Measurements from ENCODE around the gene FARS2.

DNA sequence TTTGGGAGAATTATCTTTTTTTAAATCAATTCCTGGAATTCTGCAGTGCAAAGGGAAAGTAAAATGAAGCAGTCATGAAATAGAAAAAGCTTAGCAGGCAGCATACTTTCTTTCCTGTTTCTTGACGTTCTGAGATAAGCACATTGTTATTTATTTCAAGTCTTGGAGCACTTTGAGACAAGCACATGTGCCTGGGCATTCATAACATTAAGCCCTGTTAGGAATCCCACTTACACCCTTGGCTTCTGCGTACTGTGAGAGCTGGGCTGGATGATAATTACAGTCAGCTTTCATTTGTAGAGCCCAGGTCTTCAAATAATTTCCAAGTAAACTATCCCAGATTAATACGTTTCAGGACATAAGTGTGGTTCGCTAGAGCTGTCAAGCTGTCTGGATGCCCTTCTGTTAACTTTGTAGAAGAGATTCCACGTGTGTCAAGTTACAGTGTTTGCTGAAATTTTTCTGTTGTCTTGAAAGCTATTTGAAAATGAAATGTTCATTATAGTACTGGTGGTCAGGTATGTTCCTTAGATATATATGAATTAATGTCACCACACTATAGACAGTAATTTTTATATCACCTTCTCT, 8.9 kb downstream of the FARS2 start:
- TF ChIP-seq, protein P1, sequence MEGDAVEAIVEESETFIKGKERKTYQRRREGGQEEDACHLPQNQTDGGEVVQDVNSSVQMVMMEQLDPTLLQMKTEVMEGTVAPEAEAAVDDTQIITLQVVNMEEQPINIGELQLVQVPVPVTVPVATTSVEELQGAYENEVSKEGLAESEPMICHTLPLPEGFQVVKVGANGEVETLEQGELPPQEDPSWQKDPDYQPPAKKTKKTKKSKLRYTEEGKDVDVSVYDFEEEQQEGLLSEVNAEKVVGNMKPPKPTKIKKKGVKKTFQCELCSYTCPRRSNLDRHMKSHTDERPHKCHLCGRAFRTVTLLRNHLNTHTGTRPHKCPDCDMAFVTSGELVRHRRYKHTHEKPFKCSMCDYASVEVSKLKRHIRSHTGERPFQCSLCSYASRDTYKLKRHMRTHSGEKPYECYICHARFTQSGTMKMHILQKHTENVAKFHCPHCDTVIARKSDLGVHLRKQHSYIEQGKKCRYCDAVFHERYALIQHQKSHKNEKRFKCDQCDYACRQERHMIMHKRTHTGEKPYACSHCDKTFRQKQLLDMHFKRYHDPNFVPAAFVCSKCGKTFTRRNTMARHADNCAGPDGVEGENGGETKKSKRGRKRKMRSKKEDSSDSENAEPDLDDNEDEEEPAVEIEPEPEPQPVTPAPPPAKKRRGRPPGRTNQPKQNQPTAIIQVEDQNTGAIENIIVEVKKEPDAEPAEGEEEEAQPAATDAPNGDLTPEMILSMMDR (conservative IDR thresholded peaks at IDR 0.05 in 1 of 2, IDR thresholded peaks at IDR 0.05 in 1 of 2; ENCODE audit: low read depth in 1 of 2, low read length in 2 of 2), result no peak
- TF ChIP-seq EZH2 (IDR thresholded peaks at IDR 0.05; ENCODE audit: low read length, missing control alignments), result no peak

Data from fibroblast of lung (primary cell).